Left ventricle myocardium inferior (tissue), 1 donor: ENCODE data around the gene MIXL1. TPM values are rescaled to one million over a fixed set of nuclear protein-coding genes. Genes with fewer than 3 reads are reported as not detected.

Experiments
- DNase-seq: peaks from one replicate; pipeline ENCODE4 v3.0.0-alpha.2; 2020
- H3K27ac ChIP-seq: fragments of 200-600 bp; replicated peaks from 2 replicates; pipeline ENCODE4 v1.8.0; 2021
- H3K27me3 ChIP-seq: fragments of 200-600 bp; 2 replicates; pipeline ENCODE4 v1.8.0; 2021; ENCODE audit warnings: low read depth
- H3K36me3 ChIP-seq: fragments of 200-600 bp; 2 replicates; pipeline ENCODE4 v1.8.0; 2021
- H3K4me1 ChIP-seq: fragments of 200-600 bp; 2 replicates; pipeline ENCODE4 v1.8.0; 2021
- H3K4me3 ChIP-seq: fragments of 200-600 bp; 2 replicates; pipeline ENCODE4 v1.8.0; 2021; ENCODE audit warnings: mild to moderate bottlenecking, moderate library complexity
- H3K9me3 ChIP-seq: fragments of 200-600 bp; replicated peaks from 2 replicates; pipeline ENCODE4 v1.8.0; 2021
- intact Hi-C: fragments of 100-400 bp; cut with micrococcal nuclease; formaldehyde crosslinking; loops from one replicate; pipeline ENCODE4 v1.11.0; 2022
- total RNA-seq: library from RNA; stranded (reverse); fragmentation: NEBNext Ultra II Directional; extraction: Animal tissue kit (Norgen Biotek cat#: 25700); gene quantifications from one replicate; pipeline ENCODE4 v1.2.1, GENCODE V29; 2021
- TF ChIP-seq, protein P1 (sequence below): fragments of 200-600 bp; IDR thresholded peaks from 2 replicates; pipeline ENCODE4 v1.8.0; 2021; ENCODE audit warnings: antibody characterized with exemption, mild to moderate bottlenecking, borderline replicate concordance
- donor health status: DM: no; HTN: yes; CAD: no; lungs with severe emphysema.

The MIXL1 gene
- total RNA-seq, 1 donor from 2014 or later: not detected

DNA sequence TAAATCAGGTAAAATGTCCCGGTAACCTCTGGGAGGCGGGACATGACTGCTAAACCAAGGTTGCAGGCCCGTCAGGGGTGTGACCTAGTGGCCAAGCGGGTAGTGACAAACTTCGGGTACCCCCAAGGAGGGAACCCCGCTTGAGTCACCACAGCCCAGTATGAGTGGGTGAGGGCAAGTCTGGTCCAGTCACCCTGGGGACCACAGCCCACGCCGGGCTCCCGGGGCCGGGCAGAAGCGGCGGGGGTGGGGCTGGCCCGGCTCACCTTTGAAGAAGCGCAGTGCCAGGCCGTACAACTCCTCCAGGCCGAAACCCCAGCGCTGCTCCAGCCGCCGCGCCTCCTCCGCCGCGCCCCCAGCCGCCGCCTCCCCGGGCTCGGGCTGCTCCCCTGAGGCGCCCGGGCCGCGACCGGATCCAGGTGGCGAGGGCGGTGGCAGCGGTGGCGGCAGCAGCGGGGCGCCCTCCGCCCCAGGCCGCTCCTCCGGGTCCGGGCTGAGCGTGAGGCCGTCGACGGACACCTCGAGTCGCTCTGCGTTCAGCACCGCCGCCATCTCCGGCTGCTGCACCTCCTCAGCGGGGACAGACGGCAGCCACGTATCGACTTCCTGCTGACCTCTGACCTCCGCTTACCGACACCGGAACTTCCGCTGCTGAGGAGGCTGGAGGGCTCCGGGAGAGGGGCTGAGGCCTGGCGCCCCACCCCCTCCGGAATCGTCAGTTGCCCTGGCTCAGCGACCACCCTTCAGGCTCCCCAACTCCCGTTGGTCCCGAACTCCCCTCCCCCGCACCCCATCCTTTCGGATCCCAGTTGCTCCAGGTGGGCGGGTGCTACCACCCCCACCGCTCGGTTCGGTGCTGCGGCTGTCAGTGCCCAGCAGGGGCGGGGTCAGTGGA is 37.1 kb upstream of the MIXL1 start, which contains the start of gene ACBD3:
Gene ACBD3 (minus strand): TSS at position 618 of the 895 bp plus-strand sequence. CDS start 66 bp downstream, at position 552.
- Histone ChIP-seq H3K27me3 (no peaks in the 10 kb centered on the region), H3K36me3 (peaks cover 6% of the 10 kb centered on the region), H3K9me3 (no peaks in the 10 kb centered on the region), H3K4me3 (peak within 1 kb of the TSS; percentile 98), H3K4me1 (peaks cover 60% of the 10 kb centered on the region), H3K27ac (peak within 1 kb of the TSS; percentile 97)
- TF ChIP-seq, protein P1, sequence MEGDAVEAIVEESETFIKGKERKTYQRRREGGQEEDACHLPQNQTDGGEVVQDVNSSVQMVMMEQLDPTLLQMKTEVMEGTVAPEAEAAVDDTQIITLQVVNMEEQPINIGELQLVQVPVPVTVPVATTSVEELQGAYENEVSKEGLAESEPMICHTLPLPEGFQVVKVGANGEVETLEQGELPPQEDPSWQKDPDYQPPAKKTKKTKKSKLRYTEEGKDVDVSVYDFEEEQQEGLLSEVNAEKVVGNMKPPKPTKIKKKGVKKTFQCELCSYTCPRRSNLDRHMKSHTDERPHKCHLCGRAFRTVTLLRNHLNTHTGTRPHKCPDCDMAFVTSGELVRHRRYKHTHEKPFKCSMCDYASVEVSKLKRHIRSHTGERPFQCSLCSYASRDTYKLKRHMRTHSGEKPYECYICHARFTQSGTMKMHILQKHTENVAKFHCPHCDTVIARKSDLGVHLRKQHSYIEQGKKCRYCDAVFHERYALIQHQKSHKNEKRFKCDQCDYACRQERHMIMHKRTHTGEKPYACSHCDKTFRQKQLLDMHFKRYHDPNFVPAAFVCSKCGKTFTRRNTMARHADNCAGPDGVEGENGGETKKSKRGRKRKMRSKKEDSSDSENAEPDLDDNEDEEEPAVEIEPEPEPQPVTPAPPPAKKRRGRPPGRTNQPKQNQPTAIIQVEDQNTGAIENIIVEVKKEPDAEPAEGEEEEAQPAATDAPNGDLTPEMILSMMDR: peak; percentile 42
- intact Hi-C loops: no loop called here
- peak; percentile 88 for DNase-seq

DNA sequence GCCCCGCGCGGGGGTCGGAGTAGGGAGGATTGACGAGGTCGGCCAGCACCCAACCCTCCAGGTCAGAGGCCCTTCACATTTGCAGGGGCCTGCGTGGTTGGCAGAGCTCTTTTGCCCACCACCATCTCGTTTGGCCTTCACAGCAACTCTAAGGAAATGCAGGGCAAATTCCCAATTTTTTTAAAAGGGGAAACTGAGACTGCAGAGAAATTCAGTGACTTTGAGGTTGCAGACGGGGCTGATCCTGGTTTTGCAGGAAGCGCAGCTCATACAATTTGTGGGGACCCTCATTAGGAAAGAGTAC is 36.5 kb upstream of the MIXL1 start:
- TF ChIP-seq, protein P1: no peak
- Histone ChIP-seq H3K27ac (peak overlapping the region; percentile 97), H3K36me3 (peaks cover 6% of the 10 kb centered on the region), H3K4me1 (peaks cover 54% of the 10 kb centered on the region), H3K9me3 (no peaks in the 10 kb centered on the region), H3K4me3 (peak overlapping the region; percentile 98), H3K27me3 (no peaks in the 10 kb centered on the region)
- intact Hi-C loops: no loop called here
- DNase-seq: no peak

DNA sequence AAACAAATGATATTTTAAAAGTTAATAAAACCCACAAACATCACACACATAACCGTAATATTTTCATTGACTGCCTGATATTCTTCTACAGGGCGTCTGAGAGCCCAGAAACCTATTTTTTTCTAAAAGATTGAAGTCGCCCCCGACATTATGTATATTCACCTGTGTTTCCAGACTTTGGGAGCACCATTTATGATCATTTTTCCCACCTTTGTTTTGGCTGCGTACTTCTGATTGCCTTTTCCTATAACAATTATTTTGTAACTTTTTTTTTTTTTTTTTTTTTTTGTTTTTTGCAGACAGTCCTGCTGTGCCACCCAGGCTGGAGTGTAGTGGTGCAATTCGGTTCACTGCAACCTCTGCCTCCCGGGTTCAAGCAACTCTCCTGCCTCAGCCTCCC is 36.1 kb upstream of the MIXL1 start:
- TF ChIP-seq, protein P1: no peak
- Histone ChIP-seq H3K27me3 (no peaks in the 10 kb centered on the region), H3K36me3 (peaks cover 6% of the 10 kb centered on the region), H3K9me3 (no peaks in the 10 kb centered on the region), H3K4me3 (peak overlapping the region; percentile 98), H3K4me1 (peaks cover 49% of the 10 kb centered on the region), H3K27ac (peak overlapping the region; percentile 97)
- no peak for DNase-seq
- intact Hi-C loops: no loop called here

DNA sequence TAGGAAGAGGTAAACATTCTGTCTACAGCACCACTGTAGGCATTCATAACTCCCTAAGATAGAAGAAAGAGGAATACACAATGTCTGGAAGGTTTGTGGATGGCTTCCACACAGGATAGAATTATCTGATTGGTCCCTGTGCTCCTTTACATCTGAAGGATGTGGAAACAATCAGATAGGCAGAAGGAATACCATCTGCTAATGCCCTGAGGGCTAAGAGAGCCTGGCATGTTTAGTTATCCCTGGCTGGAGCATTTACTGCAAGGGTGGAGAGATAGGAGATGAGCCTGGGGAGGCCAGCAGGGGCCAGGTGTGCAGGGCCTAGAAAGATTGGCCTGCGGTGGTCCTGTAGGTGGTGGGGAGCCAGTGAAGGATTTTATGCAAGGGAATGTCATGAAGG is 28.3 kb upstream of the MIXL1 start:
- H3K4me1 ChIP-seq: no peaks in the 10 kb centered on the region

DNA sequence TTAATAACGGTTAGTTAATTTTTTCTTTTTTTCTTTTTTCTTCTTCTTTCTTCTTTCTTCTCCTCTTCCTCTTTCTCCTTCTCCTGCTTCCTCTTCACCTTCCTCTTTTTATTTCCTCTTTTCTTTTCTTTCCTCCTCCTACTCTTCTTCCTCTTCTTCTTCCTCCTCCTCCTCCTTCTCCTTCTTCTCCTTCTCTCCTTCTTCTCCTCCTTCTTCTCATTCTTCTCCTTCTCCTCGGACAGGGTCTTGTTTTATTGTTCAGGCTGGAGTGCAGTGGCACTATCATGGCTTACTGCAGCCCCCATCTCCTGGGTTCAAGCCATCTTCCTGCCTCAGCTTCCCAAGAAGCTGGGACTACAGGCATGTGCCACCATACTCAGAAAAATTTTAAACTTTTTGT is 23.5 kb upstream of the MIXL1 start:
- no peaks in the 10 kb centered on the region for H3K4me1 ChIP-seq
- H3K36me3 ChIP-seq: no peaks in the 10 kb centered on the region
- H3K9me3 ChIP-seq: no peaks in the 10 kb centered on the region
- no peak overlapping the region for H3K4me3 ChIP-seq
- intact Hi-C loops: no loop called here
- H3K27ac ChIP-seq: no peak overlapping the region
- TF ChIP-seq, protein P1: no peak
- DNase-seq: no peak
- peaks cover 11% of the 10 kb centered on the region for H3K27me3 ChIP-seq

More for the DNA sequence above, 28.3 kb upstream of the MIXL1 start:
- no peak overlapping the region for H3K4me3 ChIP-seq
- no peak for DNase-seq
- no peak overlapping the region for H3K27ac ChIP-seq
- TF ChIP-seq, protein P1: no peak
- no peaks in the 10 kb centered on the region for H3K36me3 ChIP-seq
- intact Hi-C loops: no loop called here
- H3K9me3 ChIP-seq: no peaks in the 10 kb centered on the region
- H3K27me3 ChIP-seq: peaks cover 11% of the 10 kb centered on the region
